ENCODE measurements around the gene CCDC9B.

Gene CCDC9B

DNA sequence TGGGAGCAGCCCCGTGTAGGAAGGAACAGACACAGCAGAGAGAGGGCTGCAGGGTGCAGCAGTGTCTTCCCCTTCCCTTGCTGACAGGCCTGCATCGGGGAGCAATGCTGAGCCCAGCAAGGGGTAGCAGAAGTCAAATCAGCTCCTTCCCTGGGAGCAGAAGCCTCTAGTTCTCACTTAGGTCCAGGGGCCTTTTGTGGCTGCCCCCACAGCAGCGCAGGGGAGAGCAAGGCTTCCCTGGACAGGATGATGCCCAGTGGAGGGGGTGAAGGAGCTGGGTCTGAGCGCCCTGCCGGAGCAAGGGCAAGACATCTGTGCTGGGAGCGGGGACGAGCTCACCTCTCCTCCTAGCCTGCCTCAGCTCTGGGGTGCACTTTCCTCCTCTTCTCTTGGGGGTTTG lies 33.8 kb downstream of the CCDC9B start:
- Histone ChIP-seq H3K36me3 (ENCODE audit: insufficient read depth, low read length) (no peaks in the 10 kb centered on the region), H3K9me3 (ENCODE audit: control insufficient read depth, insufficient read depth, low read length) (no peaks in the 10 kb centered on the region), H3K9ac (ENCODE audit: low read depth, low read length) (peak overlapping the region; percentile 33; the same call in 1 of the 2 replicates), H3K4me1 (ENCODE audit: insufficient read depth, low read length) (peaks cover 22% of the 10 kb centered on the region; the same call in 1 of the 2 replicates)

DNA sequence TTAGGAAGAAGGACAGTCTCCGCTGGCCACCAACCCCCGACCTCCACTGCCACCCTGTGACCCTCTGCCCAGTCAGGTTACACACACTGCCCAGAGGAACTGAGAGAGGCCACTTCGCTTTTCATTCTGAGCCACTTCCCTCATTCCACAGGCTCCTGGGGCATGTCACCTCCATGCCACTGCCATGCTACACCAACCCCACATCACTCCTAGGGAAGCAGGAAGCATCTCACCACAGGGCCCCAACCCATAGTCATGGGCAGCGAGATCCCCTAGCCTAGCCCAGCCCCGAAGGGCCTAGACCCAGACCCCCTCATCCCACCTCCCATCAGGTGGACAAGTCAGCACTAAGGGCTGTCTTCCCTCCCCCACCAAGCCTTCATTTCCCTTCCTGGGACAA lies 34.4 kb downstream of the CCDC9B start:
- H3K4me1 ChIP-seq (ENCODE audit: insufficient read depth, low read length) = peaks cover 27% of the 10 kb centered on the region; the same call in 1 of the 2 replicates
- H3K9ac ChIP-seq (ENCODE audit: low read depth, low read length) = no peak overlapping the region
- no peaks in the 10 kb centered on the region for H3K36me3 ChIP-seq (ENCODE audit: insufficient read depth, low read length)
- no peaks in the 10 kb centered on the region for H3K9me3 ChIP-seq (ENCODE audit: control insufficient read depth, insufficient read depth, low read length)

GRCh38 chr15:40305281-40305680 lies 35.5 kb downstream of the CCDC9B start:
- Histone ChIP-seq H3K4me1 (ENCODE audit: insufficient read depth, low read length) (peaks cover 28% of the 10 kb centered on the region; the same call in 1 of the 2 replicates), H3K36me3 (ENCODE audit: insufficient read depth, low read length) (no peaks in the 10 kb centered on the region), H3K9me3 (ENCODE audit: control insufficient read depth, insufficient read depth, low read length) (no peaks in the 10 kb centered on the region), H3K9ac (ENCODE audit: low read depth, low read length) (no peak overlapping the region)

DNA sequence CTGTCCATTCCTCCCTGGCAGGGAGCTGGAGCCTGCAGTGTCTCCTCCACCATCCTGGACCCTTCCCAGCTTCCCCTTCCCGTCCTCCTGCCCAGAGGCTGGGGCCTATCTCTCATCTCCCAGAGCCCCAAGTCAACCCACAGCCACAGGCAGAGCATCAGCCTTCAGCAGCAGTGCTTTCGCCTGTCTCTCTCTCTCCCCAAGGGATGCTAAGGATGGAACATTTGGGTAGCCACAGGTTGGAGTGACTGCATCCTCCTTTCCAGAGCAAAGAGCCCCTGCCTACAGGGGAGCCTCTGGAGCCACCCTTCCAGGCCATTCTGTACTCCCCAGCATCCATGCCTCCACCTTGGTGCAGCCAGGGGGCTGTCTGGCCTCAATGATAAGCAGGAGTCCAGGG lies 37.2 kb downstream of the CCDC9B start:
- Histone ChIP-seq H3K9ac (ENCODE audit: low read depth, low read length) (no peak overlapping the region), H3K36me3 (ENCODE audit: insufficient read depth, low read length) (no peaks in the 10 kb centered on the region), H3K9me3 (ENCODE audit: control insufficient read depth, insufficient read depth, low read length) (no peaks in the 10 kb centered on the region), H3K4me1 (ENCODE audit: insufficient read depth, low read length) (peaks cover 17% of the 10 kb centered on the region; the same call in 1 of the 2 replicates)

DNA sequence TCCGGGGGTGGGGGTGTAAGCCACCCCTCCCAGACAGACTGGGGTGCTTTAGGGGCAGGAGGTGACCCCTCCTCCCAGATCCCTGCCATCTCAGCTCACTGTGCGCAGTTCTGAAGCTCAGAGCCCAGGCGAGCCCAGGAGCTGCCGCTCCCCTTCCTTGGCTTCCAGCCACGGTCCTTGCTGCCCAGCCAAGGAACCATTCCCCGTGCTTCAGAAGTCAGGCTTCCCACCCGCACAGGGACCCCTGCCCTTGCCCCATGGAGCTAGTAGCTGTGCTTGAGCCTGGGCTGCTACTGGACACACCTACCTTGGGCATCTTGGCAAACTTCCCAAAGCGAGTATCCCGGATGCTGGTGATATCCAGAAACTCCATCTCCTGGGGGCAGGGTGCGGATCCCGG lies 37.8 kb downstream of the CCDC9B start:
- H3K36me3 ChIP-seq (ENCODE audit: insufficient read depth, low read length) = no peaks in the 10 kb centered on the region
- no peaks in the 10 kb centered on the region for H3K9me3 ChIP-seq (ENCODE audit: control insufficient read depth, insufficient read depth, low read length)
- peaks cover 17% of the 10 kb centered on the region; the same call in 1 of the 2 replicates for H3K4me1 ChIP-seq (ENCODE audit: insufficient read depth, low read length)
- no peak overlapping the region for H3K9ac ChIP-seq (ENCODE audit: low read depth, low read length)

DNA sequence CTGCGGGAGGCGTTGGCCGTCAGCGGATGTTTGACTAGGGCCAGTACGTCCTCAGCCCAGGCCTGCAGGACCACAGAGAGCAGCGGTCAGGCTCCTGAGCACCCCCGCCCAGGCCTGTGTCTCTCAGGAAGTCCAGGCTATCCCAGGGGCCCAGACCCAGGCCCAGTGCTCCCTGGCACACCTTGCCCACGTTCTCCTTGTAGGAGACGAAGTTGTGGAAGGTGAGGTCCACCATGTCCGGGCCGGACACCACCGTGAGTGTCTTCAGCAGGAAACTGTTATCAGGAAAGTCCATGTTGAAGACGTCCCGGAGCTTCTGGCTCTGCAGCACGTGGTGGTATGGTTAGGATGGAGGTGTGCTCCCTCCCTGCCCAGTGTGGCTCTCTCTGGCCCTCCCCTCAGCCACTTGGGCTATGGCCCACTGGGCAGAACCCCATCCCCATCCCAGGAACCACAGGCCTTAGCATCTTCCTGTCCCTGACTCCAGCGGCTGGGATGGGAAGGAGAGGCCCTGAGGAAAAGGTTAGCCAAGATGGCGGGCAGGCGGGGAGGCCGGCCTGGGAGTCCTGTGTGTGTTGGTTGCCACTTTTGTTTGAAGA lies 38.4 kb downstream of the CCDC9B start:
- Histone ChIP-seq H3K4me1 (ENCODE audit: insufficient read depth, low read length) (peaks cover 16% of the 10 kb centered on the region; the same call in 1 of the 2 replicates), H3K36me3 (ENCODE audit: insufficient read depth, low read length) (no peaks in the 10 kb centered on the region), H3K9ac (ENCODE audit: low read depth, low read length) (no peak overlapping the region)

GRCh38 chr15:40301467-40302179 lies 39.1 kb downstream of the CCDC9B start:
- no peaks in the 10 kb centered on the region for H3K9me3 ChIP-seq (ENCODE audit: control insufficient read depth, insufficient read depth, low read length)
- H3K36me3 ChIP-seq (ENCODE audit: insufficient read depth, low read length) = no peaks in the 10 kb centered on the region
- H3K4me1 ChIP-seq (ENCODE audit: insufficient read depth, low read length) = peaks cover 10% of the 10 kb centered on the region; the same call in 1 of the 2 replicates
- H3K9ac ChIP-seq (ENCODE audit: low read depth, low read length) = no peak overlapping the region

More for the DNA sequence above, 38.4 kb downstream of the CCDC9B start:
- no peaks in the 10 kb centered on the region for H3K9me3 ChIP-seq (ENCODE audit: control insufficient read depth, insufficient read depth, low read length)

GRCh38 chr15:40300771-40301170 lies 40.0 kb downstream of the CCDC9B start:
- H3K36me3 ChIP-seq (ENCODE audit: insufficient read depth, low read length) = no peaks in the 10 kb centered on the region
- H3K4me1 ChIP-seq (ENCODE audit: insufficient read depth, low read length) = peaks cover 10% of the 10 kb centered on the region; the same call in 1 of the 2 replicates
- H3K9me3 ChIP-seq (ENCODE audit: control insufficient read depth, insufficient read depth, low read length) = no peaks in the 10 kb centered on the region
- H3K9ac ChIP-seq (ENCODE audit: low read depth, low read length) = no peak overlapping the region

- Histone ChIP-seq H3K4me1 (ENCODE audit: insufficient read depth, low read length) (peaks cover 10% of the 10 kb centered on the region; the same call in 1 of the 2 replicates), H3K9me3 (ENCODE audit: control insufficient read depth, insufficient read depth, low read length) (no peaks in the 10 kb centered on the region), H3K36me3 (ENCODE audit: insufficient read depth, low read length) (no peaks in the 10 kb centered on the region), H3K9ac (ENCODE audit: low read depth, low read length) (no peak overlapping the region)
Observed at GRCh38 chr15:40300367-40300766, 40.4 kb downstream of the CCDC9B start.

DNA sequence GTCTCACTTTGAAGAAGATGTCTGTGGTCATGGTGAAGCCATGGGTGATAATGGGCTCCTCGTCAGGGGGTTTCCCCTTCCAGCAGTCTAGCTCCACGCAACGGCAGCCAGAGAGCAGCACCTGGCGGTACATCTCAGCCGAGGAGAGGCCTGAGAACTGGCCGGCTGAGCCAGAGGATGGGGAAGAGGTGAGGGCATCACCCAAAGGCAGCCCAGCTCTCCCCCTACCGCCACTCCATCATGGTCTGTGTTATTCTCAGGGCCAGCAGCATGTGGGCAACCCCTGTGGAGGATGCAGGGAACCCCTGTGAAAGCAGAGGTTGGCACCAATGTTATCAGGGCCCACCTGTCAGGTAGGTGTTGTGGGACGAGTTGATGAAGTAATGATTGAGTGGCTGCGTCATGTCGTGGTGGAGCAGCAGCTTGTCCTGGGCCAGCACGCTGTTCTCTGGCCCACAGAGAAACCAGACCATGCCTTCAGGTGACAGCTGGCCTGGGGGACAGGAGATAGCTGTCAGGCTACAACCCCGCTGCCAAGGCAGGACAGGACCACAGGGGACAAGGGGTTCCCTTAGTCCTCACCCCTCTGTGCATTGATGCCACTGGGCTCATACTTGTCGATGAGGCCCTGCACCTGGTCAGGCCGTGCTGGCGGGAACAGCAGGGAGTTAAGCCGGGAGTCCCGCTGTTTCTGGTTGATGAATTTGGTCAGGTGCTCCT lies 42.4 kb downstream of the CCDC9B start:
- Histone ChIP-seq H3K36me3 (ENCODE audit: insufficient read depth, low read length) (no peaks in the 10 kb centered on the region), H3K9me3 (ENCODE audit: control insufficient read depth, insufficient read depth, low read length) (no peaks in the 10 kb centered on the region), H3K4me1 (ENCODE audit: insufficient read depth, low read length) (peaks cover 10% of the 10 kb centered on the region; the same call in 1 of the 2 replicates), H3K9ac (ENCODE audit: low read depth, low read length) (no peak overlapping the region)

DNA sequence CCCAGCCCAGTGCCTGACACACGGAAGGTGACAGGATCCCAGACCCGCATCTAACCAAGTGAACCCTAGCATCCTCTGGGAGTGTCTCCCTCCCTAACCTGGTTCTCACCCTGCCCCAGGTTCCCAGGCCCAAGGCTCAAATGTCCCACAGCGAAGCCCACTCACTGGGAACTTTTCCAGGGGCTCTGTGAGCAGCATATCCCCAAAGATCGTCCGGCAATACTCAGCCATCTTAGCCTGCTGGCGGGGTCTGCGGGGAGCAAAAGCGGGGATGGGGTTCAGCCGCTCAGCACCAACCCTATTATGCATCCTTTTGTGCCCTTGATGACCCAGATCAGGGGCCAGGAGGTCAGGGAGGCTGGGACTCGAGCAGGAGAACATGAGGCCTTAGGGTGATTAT lies 43.4 kb downstream of the CCDC9B start:
- no peaks in the 10 kb centered on the region for H3K9me3 ChIP-seq (ENCODE audit: control insufficient read depth, insufficient read depth, low read length)
- H3K36me3 ChIP-seq (ENCODE audit: insufficient read depth, low read length) = no peaks in the 10 kb centered on the region
- H3K4me1 ChIP-seq (ENCODE audit: insufficient read depth, low read length) = peaks cover 10% of the 10 kb centered on the region; the same call in 1 of the 2 replicates
- H3K9ac ChIP-seq (ENCODE audit: low read depth, low read length) = no peak overlapping the region

DNA sequence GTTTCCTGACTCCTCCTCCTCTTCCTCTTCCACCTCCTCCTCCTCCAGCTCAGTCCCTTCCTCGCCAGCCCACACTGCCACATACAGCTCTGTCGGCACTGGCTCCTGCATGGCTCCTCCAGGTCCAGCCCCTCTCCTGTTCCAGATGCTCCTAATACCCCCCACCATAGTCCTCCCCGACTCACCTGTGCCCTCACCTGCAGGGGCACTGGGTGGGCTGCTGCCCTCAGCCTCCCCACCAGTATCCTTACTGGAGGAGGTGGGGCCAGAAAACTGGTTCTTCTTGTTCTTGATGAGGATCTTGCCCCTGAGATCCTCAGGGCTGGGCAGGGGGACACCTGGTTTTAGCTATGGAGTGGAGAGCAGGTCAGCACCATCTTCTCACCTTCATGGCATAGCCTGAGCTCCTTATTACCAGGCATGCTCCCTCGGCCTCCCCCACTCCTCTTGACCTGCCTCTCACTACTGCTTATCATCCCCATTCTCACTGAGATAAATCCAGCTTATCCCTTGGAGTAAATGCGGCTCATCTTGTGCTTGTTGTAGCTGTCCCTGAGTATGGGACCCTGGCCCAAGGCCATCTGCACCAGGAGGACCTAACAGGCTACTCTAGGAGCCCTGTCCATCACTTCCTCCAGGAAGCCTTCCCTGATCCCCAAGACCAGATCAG lies 44.0 kb downstream of the CCDC9B start:
- no peak overlapping the region for H3K9ac ChIP-seq (ENCODE audit: low read depth, low read length)
- H3K9me3 ChIP-seq (ENCODE audit: control insufficient read depth, insufficient read depth, low read length) = no peaks in the 10 kb centered on the region
- H3K4me1 ChIP-seq (ENCODE audit: insufficient read depth, low read length) = peaks cover 4% of the 10 kb centered on the region; the same call in 1 of the 2 replicates
- no peaks in the 10 kb centered on the region for H3K36me3 ChIP-seq (ENCODE audit: insufficient read depth, low read length)

DNA sequence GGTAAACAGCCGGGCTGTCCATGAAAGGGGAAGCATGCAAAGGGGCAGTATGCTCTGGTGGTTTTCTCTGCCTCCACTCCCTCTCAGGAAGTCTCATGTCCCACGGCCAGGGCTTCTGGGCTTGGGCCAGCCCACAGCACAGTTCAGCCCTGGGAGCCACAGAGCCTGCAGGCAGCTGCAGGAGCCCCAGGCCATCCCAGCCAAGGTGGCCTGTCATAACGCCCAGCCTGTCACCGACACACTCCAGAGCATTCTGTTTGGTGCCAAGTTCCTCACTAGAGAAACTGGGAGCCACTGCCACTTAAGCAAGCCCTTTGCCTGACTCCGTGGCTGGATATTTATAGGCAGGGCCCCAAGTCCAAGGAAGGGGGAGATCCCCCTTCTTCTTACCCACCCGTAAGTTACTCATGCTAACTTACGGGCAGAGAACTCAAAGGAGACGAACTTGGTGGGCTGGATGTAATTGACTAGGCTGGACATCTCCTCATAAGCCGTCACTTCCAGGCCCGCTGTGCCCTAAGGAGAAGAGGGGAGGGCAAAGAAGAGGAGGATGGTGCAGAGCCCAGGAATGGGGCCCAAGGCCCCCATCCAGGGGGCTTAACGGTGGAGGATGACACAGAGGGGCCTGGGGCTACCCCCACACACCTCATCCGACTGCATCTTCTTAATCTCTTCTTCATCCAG lies 44.7 kb downstream of the CCDC9B start:
- H3K9me3 ChIP-seq (ENCODE audit: control insufficient read depth, insufficient read depth, low read length) = no peaks in the 10 kb centered on the region
- H3K36me3 ChIP-seq (ENCODE audit: insufficient read depth, low read length) = no peaks in the 10 kb centered on the region
- no peaks in the 10 kb centered on the region for H3K4me1 ChIP-seq (ENCODE audit: insufficient read depth, low read length)
- H3K9ac ChIP-seq (ENCODE audit: low read depth, low read length) = no peak overlapping the region

- Histone ChIP-seq H3K9me3 (ENCODE audit: control insufficient read depth, insufficient read depth, low read length) (no peaks in the 10 kb centered on the region), H3K36me3 (ENCODE audit: insufficient read depth, low read length) (no peaks in the 10 kb centered on the region)
Observed at GRCh38 chr15:40295297-40295696, 45.4 kb downstream of the CCDC9B start.

More at GRCh38 chr15:40295297-40295696, 45.4 kb downstream of the CCDC9B start:
- no peak overlapping the region for H3K9ac ChIP-seq (ENCODE audit: low read depth, low read length)
- peaks cover 3% of the 10 kb centered on the region; the same call in 1 of the 2 replicates for H3K4me1 ChIP-seq (ENCODE audit: insufficient read depth, low read length)

Data from ES-I3 (cell line).